H1 (cell line): ENCODE measurements around the gene ALK. TPM values are rescaled to one million over a fixed set of nuclear protein-coding genes. Genes with fewer than 3 reads are reported as not detected.

Experiments
- NRF1 ChIP-seq: IDR thresholded peaks from 2 replicates; pipeline ENCODE4 v1.6.1; 2011; ENCODE audit warnings: mild to moderate bottlenecking, low read depth, low read length, improper control_type of control experiment
- POLR2AphosphoS5 ChIP-seq: IDR thresholded peaks from 2 replicates; pipeline ENCODE4 v1.6.1; 2011; ENCODE audit warnings: low read depth, low read length
- POU5F1 ChIP-seq: IDR thresholded peaks from 2 replicates; pipeline ENCODE4 v1.6.1; 2011; ENCODE audit warnings: low read depth, mild to moderate bottlenecking, low read length, moderate library complexity
- RXRA ChIP-seq: IDR thresholded peaks from 2 replicates; pipeline ENCODE4 v1.6.1; 2011; ENCODE audit warnings: low read depth, mild to moderate bottlenecking, low read length, moderate library complexity; ENCODE audit not compliant: insufficient read depth
- polyA plus RNA-seq, 7 experiments: library from polyadenylated mRNA; depleted of rRNA in 3 of 7; stranded (reverse) in 5 of 7; unstranded in 2 of 7; fragments of >200 nt in 5 of 7; fragments of 200-250 nt in 2 of 7; gene quantifications; 1 replicate in 5 of 7; 2 replicates in 1 of 7; 4 replicates in 1 of 7; pipeline versions ENCODE4 v1.2.1 to v1.2.3, GENCODE V29; 2011 to 2013; ENCODE audit warnings: missing spikeins in 2 of 7, mixed read lengths in 2 of 7
- total RNA-seq: library from RNA; stranded (reverse); fragmentation: NEBNext Ultra II Directional; extraction: Animal tissue kit (Norgen Biotek cat#: 25700); gene quantifications from 2 replicates; pipeline ENCODE4 v1.2.1, GENCODE V29; 2021

Gene ALK
- total and polyA plus RNA-seq, 2 of the 8 experiments (the other 6 are each of a cell fraction or from before 2014, with no cell fraction given): 0.02 to 0.09 TPM

DNA sequence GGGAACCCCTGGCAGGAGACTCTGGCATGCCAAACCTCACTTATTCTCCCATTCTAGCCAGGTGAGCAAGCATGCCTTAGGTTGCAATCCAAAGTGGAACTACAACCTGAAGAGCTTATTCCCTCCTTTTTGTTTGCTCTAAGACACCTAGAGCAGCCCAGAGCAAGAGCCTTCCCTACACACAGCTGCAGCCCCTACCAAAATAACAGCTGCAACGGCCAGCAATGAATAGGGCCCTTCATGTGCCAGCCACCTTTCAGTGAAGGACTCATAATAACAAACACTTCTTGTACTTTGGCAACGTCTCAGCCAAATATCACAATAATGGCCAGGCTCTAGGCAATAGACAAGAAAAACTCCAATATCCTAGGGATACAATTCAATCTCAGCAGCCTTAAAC lies 178.7 kb downstream of the ALK start (continued):
- no peak for TF ChIP-seq NRF1
- TF ChIP-seq POU5F1: no peak
- TF ChIP-seq RXRA: no peak
- TF ChIP-seq POLR2AphosphoS5: no peak
